ENCODE measurements around the gene PTPRA.

GRCh38 chr20:2888224-2888955, 15.1 kb downstream of the PTPRA start:
- TF ChIP-seq CTCF (IDR thresholded peaks at IDR 0.05) (no peak), POLR2A (IDR thresholded peaks at IDR 0.05) (no peak)

Measured in right lobe of liver (tissue), 4 donors.